ENCODE data around the gene VEPH1. TPM values are rescaled to one million over a fixed set of nuclear protein-coding genes. Genes with fewer than 3 reads are reported as not detected.

Gene VEPH1
- total RNA-seq, 2 donors from 2014 or later = 15.0 to 30.0 TPM

DNA sequence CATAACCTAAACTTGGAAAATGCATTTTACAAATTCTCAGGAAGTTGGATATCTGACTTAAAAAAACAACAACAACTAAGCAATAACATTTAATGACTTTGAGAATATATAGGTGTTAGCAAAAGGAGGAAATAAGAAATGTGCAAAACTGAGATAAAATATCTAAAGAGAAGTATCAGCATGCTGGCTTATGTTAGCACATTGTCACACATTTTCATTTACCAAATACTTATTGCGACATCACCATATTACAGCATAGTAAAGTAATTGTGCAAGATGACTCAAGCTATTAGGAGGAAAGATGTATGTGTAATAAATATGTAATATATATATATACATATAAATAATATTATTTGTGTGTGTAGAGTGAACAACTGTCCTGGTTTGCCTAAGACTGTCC is 57.4 kb downstream of the VEPH1 start:
- Histone ChIP-seq H3K9me3 (no peaks in the 10 kb centered on the region), H3K27ac (no peak overlapping the region), H3K4me1 (no peaks in the 10 kb centered on the region), H3K4me3 (no peak overlapping the region), H3K36me3 (replicated peaks in 1 of 2; ENCODE audit: insufficient read depth in 1 of 2, low read depth in 2 of 2) (no peaks in the 10 kb centered on the region), H3K27me3 (no peaks in the 10 kb centered on the region)
- DNase-seq (no peak), ATAC-seq (no peak)
- 82 to 90% methylated on average over 1 of the region's 1 CpG for WGBS, 2 donors
- intact Hi-C loops (cut with DNase I) = no loop called here
- TF ChIP-seq, protein P1, sequence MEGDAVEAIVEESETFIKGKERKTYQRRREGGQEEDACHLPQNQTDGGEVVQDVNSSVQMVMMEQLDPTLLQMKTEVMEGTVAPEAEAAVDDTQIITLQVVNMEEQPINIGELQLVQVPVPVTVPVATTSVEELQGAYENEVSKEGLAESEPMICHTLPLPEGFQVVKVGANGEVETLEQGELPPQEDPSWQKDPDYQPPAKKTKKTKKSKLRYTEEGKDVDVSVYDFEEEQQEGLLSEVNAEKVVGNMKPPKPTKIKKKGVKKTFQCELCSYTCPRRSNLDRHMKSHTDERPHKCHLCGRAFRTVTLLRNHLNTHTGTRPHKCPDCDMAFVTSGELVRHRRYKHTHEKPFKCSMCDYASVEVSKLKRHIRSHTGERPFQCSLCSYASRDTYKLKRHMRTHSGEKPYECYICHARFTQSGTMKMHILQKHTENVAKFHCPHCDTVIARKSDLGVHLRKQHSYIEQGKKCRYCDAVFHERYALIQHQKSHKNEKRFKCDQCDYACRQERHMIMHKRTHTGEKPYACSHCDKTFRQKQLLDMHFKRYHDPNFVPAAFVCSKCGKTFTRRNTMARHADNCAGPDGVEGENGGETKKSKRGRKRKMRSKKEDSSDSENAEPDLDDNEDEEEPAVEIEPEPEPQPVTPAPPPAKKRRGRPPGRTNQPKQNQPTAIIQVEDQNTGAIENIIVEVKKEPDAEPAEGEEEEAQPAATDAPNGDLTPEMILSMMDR (IDR thresholded peaks at IDR 0.05) = no peak
- no peak for TF ChIP-seq POLR2A (IDR thresholded peaks at IDR 0.05)

DNA sequence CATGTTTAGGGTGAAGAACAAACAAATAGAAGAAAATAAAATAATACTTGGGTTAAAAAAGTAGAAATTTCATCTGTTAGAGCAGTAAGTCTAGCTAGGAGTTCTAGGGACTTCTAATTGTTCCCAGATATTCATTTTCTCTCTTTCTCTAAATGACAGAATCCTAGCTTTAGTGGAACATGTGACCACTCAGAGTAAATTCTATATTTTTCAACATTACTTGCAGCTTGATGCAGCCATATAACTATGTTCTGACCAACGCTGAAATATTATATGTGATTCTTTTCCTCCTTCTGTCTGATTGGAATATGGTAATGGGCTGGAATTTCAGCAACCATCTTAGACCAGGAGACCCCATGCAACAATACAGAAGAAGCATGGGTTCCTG is 58.4 kb downstream of the VEPH1 start:
- no peaks in the 10 kb centered on the region for H3K27me3 ChIP-seq
- 89 to 91% methylated on average over 1 of the region's 1 CpG for WGBS, 2 donors
- TF ChIP-seq POLR2A (IDR thresholded peaks at IDR 0.05) = no peak
- TF ChIP-seq, protein P1 (IDR thresholded peaks at IDR 0.05) = no peak
- H3K9me3 ChIP-seq = no peaks in the 10 kb centered on the region
- no peak for DNase-seq
- no peak overlapping the region for H3K4me3 ChIP-seq
- H3K36me3 ChIP-seq (replicated peaks in 1 of 2; ENCODE audit: insufficient read depth in 1 of 2, low read depth in 2 of 2) = no peaks in the 10 kb centered on the region
- H3K4me1 ChIP-seq = no peaks in the 10 kb centered on the region
- H3K27ac ChIP-seq = no peak overlapping the region
- intact Hi-C loops (cut with DNase I) = no loop called here
- no peak for ATAC-seq

DNA sequence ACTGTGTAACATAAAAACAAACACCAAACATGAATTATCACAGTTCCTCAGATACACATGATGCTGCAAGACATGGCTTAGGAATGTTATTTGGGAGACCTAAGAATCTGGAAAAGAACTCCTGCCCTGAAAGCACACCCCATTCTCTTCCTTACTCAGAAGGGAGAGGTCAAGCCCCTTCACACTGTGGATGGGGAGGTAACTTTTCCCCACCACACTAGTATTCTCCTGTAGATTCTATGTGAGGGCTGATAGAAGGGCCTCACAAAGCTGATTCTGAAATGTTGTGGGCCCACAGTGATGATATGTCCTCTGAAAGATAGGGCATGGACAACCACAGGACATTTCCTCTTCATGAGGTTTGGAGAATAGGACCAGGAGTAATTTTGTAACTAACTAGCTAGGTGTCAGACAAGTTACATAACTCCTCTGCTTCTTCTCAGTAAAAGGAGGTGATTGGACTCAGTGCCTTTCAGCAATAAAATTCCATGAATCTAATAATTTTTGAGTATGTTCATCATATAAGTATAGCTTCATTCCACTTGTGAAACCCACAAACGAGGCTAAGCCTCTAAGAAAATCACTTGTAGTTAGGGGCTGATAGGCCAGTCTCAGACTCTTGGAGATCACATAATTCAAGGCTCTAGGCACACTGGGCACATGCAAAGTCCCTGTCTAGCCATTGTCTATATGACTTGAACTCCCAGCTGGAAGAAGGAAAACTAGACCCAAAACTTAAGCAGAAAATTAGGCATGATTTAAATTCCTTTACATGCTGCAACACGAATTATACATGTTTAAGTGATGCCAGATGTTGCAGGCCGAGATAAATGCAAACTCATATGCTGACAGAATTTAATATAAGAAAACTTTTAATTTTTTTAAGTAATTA is 59.1 kb downstream of the VEPH1 start:
- H3K27me3 ChIP-seq = no peaks in the 10 kb centered on the region
- 54 to 70% methylated on average over 3 of the region's 3 CpGs for WGBS, 2 donors
- DNase-seq (no peak), ATAC-seq (no peak)
- intact Hi-C loops (cut with DNase I) = no loop called here
- no peaks in the 10 kb centered on the region for H3K9me3 ChIP-seq
- H3K36me3 ChIP-seq (replicated peaks in 1 of 2; ENCODE audit: insufficient read depth in 1 of 2, low read depth in 2 of 2) = no peaks in the 10 kb centered on the region
- H3K27ac ChIP-seq = no peak overlapping the region
- no peak overlapping the region for H3K4me3 ChIP-seq
- no peaks in the 10 kb centered on the region for H3K4me1 ChIP-seq
- no peak for TF ChIP-seq POLR2A (IDR thresholded peaks at IDR 0.05)
- TF ChIP-seq, protein P1 (IDR thresholded peaks at IDR 0.05) = no peak

GRCh38 chr3:157442729-157443128 is 60.5 kb downstream of the VEPH1 start:
- TF ChIP-seq, protein P1 (IDR thresholded peaks at IDR 0.05) = no peak
- TF ChIP-seq POLR2A (IDR thresholded peaks at IDR 0.05) = no peak
- H3K4me1 ChIP-seq = peaks cover 10% of the 10 kb centered on the region
- 79 to 86% methylated on average over 2 of the region's 2 CpGs for WGBS, 2 donors
- DNase-seq (peak in 1 of 4 donors; percentile 9), ATAC-seq (no peak)
- no peak overlapping the region for H3K4me3 ChIP-seq
- no peaks in the 10 kb centered on the region for H3K36me3 ChIP-seq (replicated peaks in 1 of 2; ENCODE audit: insufficient read depth in 1 of 2, low read depth in 2 of 2)
- H3K27ac ChIP-seq = no peak overlapping the region
- H3K9me3 ChIP-seq = no peaks in the 10 kb centered on the region
- intact Hi-C loops (cut with DNase I) = no loop called here
- H3K27me3 ChIP-seq = no peaks in the 10 kb centered on the region

All from body of pancreas (tissue), 4 donors.